ENCODE data around the gene EXD3. TPM values are rescaled to one million over a fixed set of nuclear protein-coding genes. Genes with fewer than 3 reads are reported as not detected.
"Not testable (repeated sequence)": the region's sequence is repeated elsewhere in the genome, so short reads cannot be mapped to it uniquely, and the experiment has no call there.

The EXD3 gene
- total RNA-seq, 4 donors from 2014 or later: 11.8 to 49.0 (median 31.5) TPM

DNA sequence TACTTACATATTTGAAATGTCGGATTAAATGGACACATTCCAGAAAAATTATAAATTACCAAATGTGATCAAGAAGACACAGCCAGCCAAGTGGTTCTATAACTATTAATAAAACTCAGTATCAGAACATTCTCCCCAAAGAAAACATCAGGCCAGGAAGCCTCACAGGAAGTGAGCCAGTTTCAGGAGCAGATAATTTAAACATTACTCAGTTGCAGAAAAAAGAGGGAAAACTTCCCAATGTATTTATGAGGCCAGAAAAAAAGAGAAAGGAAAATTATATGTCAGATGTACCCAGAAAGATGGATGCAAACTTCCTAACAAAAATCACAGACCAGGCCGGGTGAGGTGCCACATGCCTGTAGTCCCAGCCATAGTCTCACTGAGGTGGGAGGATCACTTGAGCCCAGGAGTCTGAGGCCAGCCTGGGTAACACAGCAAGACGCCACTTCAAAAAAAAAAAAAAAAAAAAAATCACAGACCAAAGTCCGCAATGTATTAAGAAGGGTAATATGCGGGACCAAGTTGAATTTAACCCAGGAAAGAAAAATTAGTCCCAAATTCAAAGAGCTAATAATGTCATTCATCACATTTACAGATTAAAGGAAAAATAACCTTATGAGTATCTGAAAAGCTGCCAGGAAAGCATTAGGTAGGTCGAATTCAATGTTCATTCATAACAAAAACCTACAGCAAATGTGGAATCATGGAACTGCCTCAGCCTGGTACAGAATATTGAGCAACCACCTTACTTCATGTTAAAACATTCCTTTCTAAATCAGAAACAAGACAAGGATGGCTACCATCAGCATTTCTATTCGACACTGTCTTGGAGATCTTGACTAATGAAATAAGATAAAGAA lies 83.7 kb downstream of the EXD3 start:
- TF ChIP-seq, protein P1, sequence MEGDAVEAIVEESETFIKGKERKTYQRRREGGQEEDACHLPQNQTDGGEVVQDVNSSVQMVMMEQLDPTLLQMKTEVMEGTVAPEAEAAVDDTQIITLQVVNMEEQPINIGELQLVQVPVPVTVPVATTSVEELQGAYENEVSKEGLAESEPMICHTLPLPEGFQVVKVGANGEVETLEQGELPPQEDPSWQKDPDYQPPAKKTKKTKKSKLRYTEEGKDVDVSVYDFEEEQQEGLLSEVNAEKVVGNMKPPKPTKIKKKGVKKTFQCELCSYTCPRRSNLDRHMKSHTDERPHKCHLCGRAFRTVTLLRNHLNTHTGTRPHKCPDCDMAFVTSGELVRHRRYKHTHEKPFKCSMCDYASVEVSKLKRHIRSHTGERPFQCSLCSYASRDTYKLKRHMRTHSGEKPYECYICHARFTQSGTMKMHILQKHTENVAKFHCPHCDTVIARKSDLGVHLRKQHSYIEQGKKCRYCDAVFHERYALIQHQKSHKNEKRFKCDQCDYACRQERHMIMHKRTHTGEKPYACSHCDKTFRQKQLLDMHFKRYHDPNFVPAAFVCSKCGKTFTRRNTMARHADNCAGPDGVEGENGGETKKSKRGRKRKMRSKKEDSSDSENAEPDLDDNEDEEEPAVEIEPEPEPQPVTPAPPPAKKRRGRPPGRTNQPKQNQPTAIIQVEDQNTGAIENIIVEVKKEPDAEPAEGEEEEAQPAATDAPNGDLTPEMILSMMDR (IDR thresholded peaks at IDR 0.05): no peak
- TF ChIP-seq POLR2A (IDR thresholded peaks at IDR 0.05): no peak
- DNase-seq: no peak
- intact Hi-C loops (cut with DNase I; ENCODE audit: low total_unique reads): no loop called here
- H3K36me3 ChIP-seq: no peaks in the 10 kb centered on the region
- no peak overlapping the region for H3K27ac ChIP-seq
- H3K9me3 ChIP-seq: peaks cover 0 to 8% of the 10 kb centered on the region in 2 donors
- no peak overlapping the region for H3K4me3 ChIP-seq
- no peaks in the 10 kb centered on the region for H3K4me1 ChIP-seq
- no peaks in the 10 kb centered on the region for H3K27me3 ChIP-seq

DNA sequence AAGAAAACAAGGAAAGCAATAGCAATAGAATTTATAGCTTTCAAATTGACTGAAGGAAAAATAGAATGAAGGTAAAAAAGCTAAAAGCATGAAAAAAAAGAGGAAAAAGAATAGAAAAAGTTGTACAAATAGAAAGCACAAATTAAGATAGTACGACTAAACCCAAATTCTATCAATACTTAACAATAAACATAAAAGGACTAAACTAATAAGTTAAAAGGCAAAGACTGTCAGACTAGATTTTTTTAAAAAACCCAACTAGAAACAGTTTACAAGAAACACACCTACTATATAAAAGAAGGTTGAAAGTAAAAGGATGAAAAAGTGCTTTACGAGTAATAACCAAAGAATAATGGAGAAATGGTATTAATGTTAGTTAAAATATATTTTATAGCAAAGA lies 86.2 kb downstream of the EXD3 start:
- DNase-seq: no peak
- Histone ChIP-seq H3K27me3 (no peaks in the 10 kb centered on the region), H3K36me3 (no peaks in the 10 kb centered on the region), H3K9me3 (no peaks in the 10 kb centered on the region), H3K4me3 (no peak overlapping the region), H3K27ac (no peak overlapping the region), H3K4me1 (no peaks in the 10 kb centered on the region)
- TF ChIP-seq, protein P1 (IDR thresholded peaks at IDR 0.05): no peak
- no peak for TF ChIP-seq POLR2A (IDR thresholded peaks at IDR 0.05)
- intact Hi-C loops (cut with DNase I; ENCODE audit: low total_unique reads): no loop called here

DNA sequence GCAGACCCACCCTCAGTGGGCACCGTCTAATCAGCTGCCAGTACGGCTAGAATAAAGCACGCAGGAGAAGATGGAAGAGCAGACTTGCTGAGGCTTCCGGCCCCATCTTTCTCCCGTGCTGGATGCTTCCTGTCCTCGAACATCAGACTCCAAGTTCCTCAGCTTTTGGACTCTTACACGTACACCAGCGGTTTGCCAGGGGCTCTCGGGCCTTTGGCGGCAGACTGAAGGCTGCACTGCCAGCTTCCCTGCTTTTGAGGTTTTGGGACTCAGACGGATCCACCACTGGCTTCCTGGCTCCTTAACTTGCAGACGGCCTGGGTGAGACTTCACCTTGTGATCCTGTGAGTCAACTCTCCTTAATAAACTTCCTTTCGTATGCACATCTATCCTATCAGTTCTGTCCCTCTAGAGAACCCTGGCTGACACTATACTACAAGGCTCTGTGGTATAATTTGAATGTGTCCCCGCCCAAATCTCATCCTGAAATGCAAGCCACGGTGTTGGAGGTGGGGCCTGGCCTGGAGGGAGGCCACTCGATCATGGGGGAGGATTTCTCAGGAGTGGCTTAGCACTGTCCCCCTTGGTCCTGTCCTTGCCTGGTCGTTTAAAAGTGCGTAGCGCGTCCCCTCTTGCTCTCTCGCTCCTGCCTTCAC lies 89.8 kb downstream of the EXD3 start:
- no peak for DNase-seq
- intact Hi-C loops (cut with DNase I; ENCODE audit: low total_unique reads): no loop called here
- no peaks in the 10 kb centered on the region for H3K27me3 ChIP-seq
- H3K4me3 ChIP-seq: no peak overlapping the region
- H3K9me3 ChIP-seq: peaks cover 0 to 2% of the 10 kb centered on the region in 2 donors
- no peaks in the 10 kb centered on the region for H3K36me3 ChIP-seq
- H3K4me1 ChIP-seq: no peaks in the 10 kb centered on the region
- TF ChIP-seq POLR2A (IDR thresholded peaks at IDR 0.05): no peak
- TF ChIP-seq, protein P1 (IDR thresholded peaks at IDR 0.05): no peak
- no peak overlapping the region for H3K27ac ChIP-seq

DNA sequence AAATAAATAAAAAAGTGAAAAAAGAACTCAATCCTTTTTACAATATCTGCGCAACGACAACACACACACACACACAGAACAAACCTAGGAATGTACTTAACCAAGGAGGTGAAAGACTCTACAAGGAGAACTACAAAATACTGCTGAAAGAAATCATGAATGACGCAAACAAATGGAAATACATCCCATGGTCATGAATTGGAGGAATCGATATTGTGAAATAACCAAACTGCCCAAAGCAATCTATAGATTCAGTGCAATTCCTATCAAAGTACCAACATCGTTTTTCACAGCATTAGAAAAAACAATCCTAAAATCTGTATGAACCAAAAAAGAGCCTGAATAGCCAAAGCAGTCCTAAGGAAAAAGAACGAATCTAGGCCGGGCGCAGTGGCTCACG lies 91.0 kb downstream of the EXD3 start:
- Histone ChIP-seq H3K4me3 (no peak overlapping the region), H3K36me3 (no peaks in the 10 kb centered on the region), H3K9me3 (peaks cover 0 to 3% of the 10 kb centered on the region in 2 donors), H3K27me3 (no peaks in the 10 kb centered on the region), H3K27ac (no peak overlapping the region), H3K4me1 (no peaks in the 10 kb centered on the region)
- no peak for DNase-seq
- intact Hi-C loops (cut with DNase I; ENCODE audit: low total_unique reads): no loop called here
- TF ChIP-seq, protein P1 (IDR thresholded peaks at IDR 0.05): no peak
- TF ChIP-seq POLR2A (IDR thresholded peaks at IDR 0.05): no peak

DNA sequence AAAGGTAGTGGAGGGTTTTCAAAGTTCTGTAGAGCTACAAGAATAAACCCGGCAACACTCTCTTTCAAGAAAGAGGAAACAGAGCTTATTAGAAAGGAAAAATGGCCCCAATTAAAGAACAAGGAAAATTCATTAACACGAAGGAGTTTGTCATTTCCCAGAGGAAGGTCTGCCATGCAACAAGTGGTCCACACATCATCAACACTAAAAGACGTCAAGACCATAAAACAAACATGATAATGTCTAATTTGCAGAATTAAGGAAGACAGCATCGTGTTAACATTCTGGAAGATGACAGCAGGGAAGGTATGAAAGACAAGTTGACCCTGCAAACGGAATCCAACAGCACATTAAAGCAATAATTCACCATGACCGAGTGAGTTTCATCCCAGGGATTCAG lies 92.3 kb downstream of the EXD3 start:
- Histone ChIP-seq H3K27ac (no peak overlapping the region), H3K4me1 (no peaks in the 10 kb centered on the region), H3K27me3 (no peaks in the 10 kb centered on the region), H3K4me3 (no peak overlapping the region), H3K9me3 (peaks cover 0 to 3% of the 10 kb centered on the region in 2 donors), H3K36me3 (no peaks in the 10 kb centered on the region)
- intact Hi-C loops (cut with DNase I; ENCODE audit: low total_unique reads): no loop called here
- DNase-seq: no peak
- TF ChIP-seq, protein P1 (IDR thresholded peaks at IDR 0.05): no peak
- TF ChIP-seq POLR2A (IDR thresholded peaks at IDR 0.05): no peak

DNA sequence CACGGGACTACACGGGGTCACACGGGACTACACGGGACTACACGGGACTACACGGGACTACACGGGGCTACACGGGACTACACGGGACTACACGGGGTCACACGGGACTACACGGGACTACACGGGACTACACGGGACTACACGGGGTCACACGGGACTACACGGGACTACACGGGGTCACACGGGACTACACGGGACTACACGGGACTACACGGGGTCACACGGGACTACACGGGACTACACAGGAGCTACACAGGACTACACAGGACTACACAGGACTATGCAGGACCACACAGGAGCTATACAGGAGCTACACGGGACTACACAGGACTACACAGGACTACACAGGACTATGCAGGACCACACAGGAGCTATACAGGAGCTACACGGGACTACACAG lies 93.4 kb downstream of the EXD3 start:
- DNase-seq; intact Hi-C loops (cut with DNase I; ENCODE audit: low total_unique reads); H3K27ac ChIP-seq: not testable (repeated sequence)

DNA sequence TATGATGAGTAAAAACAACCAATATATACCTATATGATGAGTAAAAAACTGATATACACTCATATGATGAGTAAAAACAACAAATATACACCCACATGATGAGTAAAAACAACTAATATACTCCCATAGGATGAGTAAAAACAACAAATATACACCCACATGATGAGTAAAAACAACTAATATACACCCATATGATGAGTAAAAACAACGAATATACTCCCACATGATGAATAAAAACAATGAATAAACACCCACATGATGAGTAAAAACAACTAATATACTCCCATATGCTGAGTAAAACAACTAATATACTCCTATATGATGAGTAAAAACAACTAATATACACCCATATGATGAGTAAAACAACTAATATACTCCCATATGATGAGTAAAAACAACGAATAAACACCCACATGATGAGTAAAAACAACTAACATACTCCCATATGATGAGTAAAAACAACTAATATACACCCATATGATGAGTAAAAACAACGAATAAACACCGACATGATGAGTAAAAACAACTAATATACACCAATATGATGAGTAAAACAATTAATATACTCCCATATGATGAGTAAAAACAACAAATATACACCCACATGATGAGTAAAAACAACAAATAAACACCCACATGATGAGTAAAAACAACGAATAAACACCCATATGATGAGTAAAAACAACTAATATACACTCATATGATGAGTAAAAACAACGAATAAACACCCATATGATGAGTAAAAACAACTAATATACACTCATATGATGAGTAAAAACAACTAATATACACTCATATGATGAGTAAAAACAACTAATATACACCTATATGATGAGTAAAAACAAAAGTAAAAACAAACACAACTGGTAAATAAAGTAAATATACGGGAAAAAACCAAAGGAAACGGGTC lies 95.1 kb downstream of the EXD3 start:
- H3K9me3 ChIP-seq; intact Hi-C loops (cut with DNase I; ENCODE audit: low total_unique reads); DNase-seq; H3K36me3 ChIP-seq; H3K4me3 ChIP-seq; H3K27ac ChIP-seq; H3K4me1 ChIP-seq; H3K27me3 ChIP-seq: not testable (repeated sequence)

More for the DNA sequence above, 93.4 kb downstream of the EXD3 start:
- not testable (repeated sequence) for H3K9me3 ChIP-seq, H3K36me3 ChIP-seq, H3K4me3 ChIP-seq, H3K4me1 ChIP-seq, H3K27me3 ChIP-seq
